ENCODE data around the gene KCNMA1. TPM values are rescaled to one million over a fixed set of nuclear protein-coding genes. Genes with fewer than 3 reads are reported as not detected.

Gene KCNMA1
- total RNA-seq, 1 experiment from 2014 or later, result not detected

GRCh38 chr10:77173615-77174461 lies 463.8 kb downstream of the KCNMA1 start:
- peak; percentile 79 for DNase-seq (ENCODE audit: low read depth, low spot score)
- in situ Hi-C loops (cut with HindIII; ENCODE audit: low pct_unique_long_range_greater_than_20kb, low sequenced_read_pairs), result no loop called here

GRCh38 chr10:77172086-77172485 lies 465.5 kb downstream of the KCNMA1 start:
- in situ Hi-C loops (cut with HindIII; ENCODE audit: low pct_unique_long_range_greater_than_20kb, low sequenced_read_pairs), result no loop called here
- no peak for DNase-seq (ENCODE audit: low read depth, low spot score)

- no peak for DNase-seq (ENCODE audit: low read depth, low spot score)
These were observed 468.7 kb downstream of the KCNMA1 start for GRCh38 chr10:77168861-77169260.

GRCh38 chr10:77168161-77168560 lies 469.4 kb downstream of the KCNMA1 start:
- no peak for DNase-seq (ENCODE audit: low read depth, low spot score)
- in situ Hi-C loops (cut with HindIII; ENCODE audit: low pct_unique_long_range_greater_than_20kb, low sequenced_read_pairs), result no loop called here

More at GRCh38 chr10:77168861-77169260, 468.7 kb downstream of the KCNMA1 start:
- in situ Hi-C loops (cut with HindIII; ENCODE audit: low pct_unique_long_range_greater_than_20kb, low sequenced_read_pairs), result no loop called here

- in situ Hi-C loops (cut with HindIII; ENCODE audit: low pct_unique_long_range_greater_than_20kb, low sequenced_read_pairs), result no loop called here
- peak; percentile 73 for DNase-seq (ENCODE audit: low read depth, low spot score)
These were observed 472.0 kb downstream of the KCNMA1 start for GRCh38 chr10:77165445-77166208.

GRCh38 chr10:77164616-77165311 lies 472.8 kb downstream of the KCNMA1 start:
- DNase-seq (ENCODE audit: low read depth, low spot score), result peak; percentile 68
- in situ Hi-C loops (cut with HindIII; ENCODE audit: low pct_unique_long_range_greater_than_20kb, low sequenced_read_pairs), result no loop called here

GRCh38 chr10:77163670-77164348 lies 473.8 kb downstream of the KCNMA1 start:
- in situ Hi-C loops (cut with HindIII; ENCODE audit: low pct_unique_long_range_greater_than_20kb, low sequenced_read_pairs), result no loop called here

GRCh38 chr10:77162697-77163096 lies 474.9 kb downstream of the KCNMA1 start:
- no peak for DNase-seq (ENCODE audit: low read depth, low spot score)
- in situ Hi-C loops (cut with HindIII; ENCODE audit: low pct_unique_long_range_greater_than_20kb, low sequenced_read_pairs), result no loop called here

More at GRCh38 chr10:77163670-77164348, 473.8 kb downstream of the KCNMA1 start:
- peak; percentile 48 for DNase-seq (ENCODE audit: low read depth, low spot score)

GRCh38 chr10:77160679-77161078 lies 476.9 kb downstream of the KCNMA1 start:
- in situ Hi-C loops (cut with HindIII; ENCODE audit: low pct_unique_long_range_greater_than_20kb, low sequenced_read_pairs), result no loop called here
- no peak for DNase-seq (ENCODE audit: low read depth, low spot score)

GRCh38 chr10:77159538-77160110 lies 478.0 kb downstream of the KCNMA1 start:
- in situ Hi-C loops (cut with HindIII; ENCODE audit: low pct_unique_long_range_greater_than_20kb, low sequenced_read_pairs), result no loop called here
- peak; percentile 11 for DNase-seq (ENCODE audit: low read depth, low spot score)

- in situ Hi-C loops (cut with HindIII; ENCODE audit: low pct_unique_long_range_greater_than_20kb, low sequenced_read_pairs), result no loop called here
- DNase-seq (ENCODE audit: low read depth, low spot score), result no peak
These were observed 478.9 kb downstream of the KCNMA1 start for GRCh38 chr10:77158666-77159065.

GRCh38 chr10:77157248-77158019 lies 480.2 kb downstream of the KCNMA1 start:
- no peak for DNase-seq (ENCODE audit: low read depth, low spot score)

GRCh38 chr10:77156406-77156879 lies 481.2 kb downstream of the KCNMA1 start:
- in situ Hi-C loops (cut with HindIII; ENCODE audit: low pct_unique_long_range_greater_than_20kb, low sequenced_read_pairs), result no loop called here
- no peak for DNase-seq (ENCODE audit: low read depth, low spot score)

More at GRCh38 chr10:77157248-77158019, 480.2 kb downstream of the KCNMA1 start:
- in situ Hi-C loops (cut with HindIII; ENCODE audit: low pct_unique_long_range_greater_than_20kb, low sequenced_read_pairs), result no loop called here

- DNase-seq (ENCODE audit: low read depth, low spot score), result no peak
- in situ Hi-C loops (cut with HindIII; ENCODE audit: low pct_unique_long_range_greater_than_20kb, low sequenced_read_pairs), result no loop called here
These were observed 485.4 kb downstream of the KCNMA1 start for GRCh38 chr10:77152256-77152655.

GRCh38 chr10:77151408-77151807 lies 486.2 kb downstream of the KCNMA1 start:
- DNase-seq (ENCODE audit: low read depth, low spot score), result no peak
- in situ Hi-C loops (cut with HindIII; ENCODE audit: low pct_unique_long_range_greater_than_20kb, low sequenced_read_pairs), result no loop called here

GRCh38 chr10:77149706-77150105 lies 487.9 kb downstream of the KCNMA1 start:
- in situ Hi-C loops (cut with HindIII; ENCODE audit: low pct_unique_long_range_greater_than_20kb, low sequenced_read_pairs), result no loop called here

More at GRCh38 chr10:77149706-77150105, 487.9 kb downstream of the KCNMA1 start:
- no peak for DNase-seq (ENCODE audit: low read depth, low spot score)
